ENCODE data around the gene ARHGAP21. TPM values are rescaled to one million over a fixed set of nuclear protein-coding genes. Genes with fewer than 3 reads are reported as not detected.

Gene ARHGAP21
- total RNA-seq, 1 experiment from 2014 or later, result 59.4 TPM

- Histone ChIP-seq H3K79me2 (ENCODE audit: insufficient read depth, low read length) (peaks cover 7% of the 10 kb centered on the region; the same call in 1 of the 2 replicates), H3K18ac (ENCODE audit: insufficient read length, low read depth, low read length) (no peak overlapping the region), H2AFZ (ENCODE audit: low read length) (no peak overlapping the region), H3K14ac (ENCODE audit: insufficient read depth, low read length) (no peak overlapping the region), H2AK5ac (ENCODE audit: insufficient read length, low read length) (no peak overlapping the region), H3K27me3 (ENCODE audit: insufficient read depth, low read length) (no peaks in the 10 kb centered on the region; the same call in 1 of the 2 replicates), H2BK120ac (ENCODE audit: low read depth, low read length, poor library complexity, severe bottlenecking) (no peak overlapping the region), H2BK12ac (ENCODE audit: insufficient read length, low read depth, low read length) (no peak overlapping the region), H3K4me1 (ENCODE audit: insufficient read depth, low read length) (no peaks in the 10 kb centered on the region; the same call in 1 of the 2 replicates), H4K91ac (ENCODE audit: insufficient read length, low read depth, low read length) (no peak overlapping the region), H2BK5ac (ENCODE audit: insufficient read length, low read length) (no peak overlapping the region), H3T11ph (ENCODE audit: low read length) (no peak overlapping the region), H3K79me1 (ENCODE audit: insufficient read depth, low read depth, low read length, poor library complexity, severe bottlenecking) (peaks cover 3% of the 10 kb centered on the region), H4K20me1 (ENCODE audit: control insufficient read depth, insufficient read depth, insufficient read length) (no peaks in the 10 kb centered on the region), H3K27ac (ENCODE audit: insufficient read length, low read depth, low read length) (no peak overlapping the region), H2BK15ac (ENCODE audit: low read depth, low read length) (no peak overlapping the region), H3K9me3 (ENCODE audit: control insufficient read depth, low read depth, low read length) (no peaks in the 10 kb centered on the region), H3K56ac (ENCODE audit: insufficient read length, low read depth, low read length) (no peak overlapping the region), H3K23me2 (ENCODE audit: insufficient read length, low read depth, low read length, poor library complexity, severe bottlenecking) (no peaks in the 10 kb centered on the region), H3K23ac (ENCODE audit: insufficient read length, low read depth, low read length) (no peak overlapping the region), H4K5ac (ENCODE audit: insufficient read length, low read depth, low read length) (no peak overlapping the region), H4K8ac (replicated peaks; ENCODE audit: insufficient read length, low read depth, low read length) (no peak overlapping the region), H3K4me2 (ENCODE audit: insufficient read depth, insufficient read length, low read length) (no peak overlapping the region), H2BK20ac (ENCODE audit: low read depth, low read length, poor library complexity, severe bottlenecking) (no peak overlapping the region), H3K9ac (ENCODE audit: extremely low read depth, insufficient read length, low read length) (no peak overlapping the region), H3K4ac (ENCODE audit: low read depth, low read length) (no peak overlapping the region)
- no peak for DNase-seq
- H3K4me1 Mint-ChIP-seq, result peaks cover 4 to 9% of the 10 kb centered on the region in 2 experiments; a peak in 3 of 4 replicates
- no peaks in the 10 kb centered on the region for H3K36me3 Mint-ChIP-seq (ENCODE audit: insufficient read depth in 1 of 3, low read depth in 3 of 3)
- H3K9me3 Mint-ChIP-seq, result no peaks in the 10 kb centered on the region
- no peak overlapping the region for H3K27ac Mint-ChIP-seq
- H3K27me3 Mint-ChIP-seq (ENCODE audit: low read depth), result no peaks in the 10 kb centered on the region
- TF ChIP-seq CTCF (conservative IDR thresholded peaks at IDR 0.05), result no peak
- H3K4me3 Mint-ChIP-seq, result no peak overlapping the region
- WGBS (ENCODE audit: extremely low coverage, insufficient read length, low lambda C conversion rate), result no CpG with 5 or more reads among the region's 7 CpGs
These were observed 17.1 kb downstream of the ARHGAP21 start for GRCh38 chr10:24706479-24707118.

Measured in H9 (cell line).